RPMI8226 (cell line): Measurements from ENCODE around the gene ASXL2.

Experiments used
- DNase-seq: peaks from one replicate; pipeline ENCODE4 v3.0.0-alpha.2; 2015

Gene ASXL2

DNA sequence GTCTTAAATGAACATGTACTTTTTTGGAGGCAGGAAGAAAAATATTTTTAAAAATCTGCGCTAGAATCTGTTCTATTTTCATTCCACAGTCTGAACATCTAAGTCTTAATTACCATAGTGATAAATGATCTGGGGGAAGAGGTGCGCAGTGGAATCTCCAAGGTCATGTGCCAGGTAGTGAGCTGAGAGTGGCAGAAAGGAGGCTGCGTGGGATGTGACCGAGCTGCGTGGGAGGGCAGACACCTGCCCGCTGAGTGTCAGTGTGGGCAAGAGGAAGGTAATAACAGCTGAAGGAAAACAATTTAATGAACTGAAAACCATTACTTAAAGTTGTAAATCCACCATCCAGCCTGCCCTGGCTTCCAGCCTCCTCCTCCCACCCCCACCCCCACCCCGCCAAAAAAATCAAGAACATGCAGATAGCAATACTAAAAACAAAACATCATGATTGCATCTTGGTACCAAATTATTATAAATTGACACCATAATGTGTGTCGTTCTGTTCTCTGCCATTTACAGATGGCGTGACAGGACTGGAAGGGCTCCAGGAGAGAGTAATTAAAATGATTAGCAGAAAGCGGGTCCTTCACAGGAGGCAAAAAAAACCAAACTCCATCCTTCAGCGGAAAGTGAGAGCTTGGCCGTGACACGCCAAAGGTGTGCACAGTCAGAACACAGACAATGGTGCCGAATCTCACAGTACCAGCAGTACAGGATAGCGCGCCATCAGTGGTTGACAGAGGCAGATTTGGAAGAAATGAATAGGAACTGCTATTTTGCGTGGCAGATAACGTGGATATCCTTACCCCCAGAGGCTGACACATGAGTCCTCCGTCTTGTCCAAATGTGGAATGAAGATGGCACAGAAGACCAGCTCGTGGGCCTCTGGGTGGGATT lies 193.5 kb downstream of the ASXL2 start:
- DNase-seq = no peak
